Hepatocyte (in vitro differentiated cells): Measurements from ENCODE around the gene CD160. TPM values are rescaled to one million over a fixed set of nuclear protein-coding genes. Genes with fewer than 3 reads are reported as not detected.

Experiments
- DNase-seq: peaks from one replicate; pipeline ENCODE4 v3.0.0-alpha.2; 2016; ENCODE audit warnings: low spot score
- H2AFZ ChIP-seq: fragments of 200-600 bp; sonication (generic); 2 replicates; pipeline ENCODE4 v1.6.0; 2016; ENCODE audit warnings: antibody characterized with exemption, mild to moderate bottlenecking
- H3K27ac ChIP-seq: fragments of 200-600 bp; sonication (generic); 2 replicates; pipeline ENCODE4 v1.5.1; 2016; ENCODE audit warnings: mild to moderate bottlenecking
- H3K27me3 ChIP-seq: fragments of 200-600 bp; sonication (generic); 2 replicates; pipeline ENCODE4 v1.6.1; 2016
- H3K36me3 ChIP-seq: fragments of 200-600 bp; sonication (generic); replicated peaks from 2 replicates; pipeline ENCODE4 v1.5.1; 2016; ENCODE audit warnings: low read depth; ENCODE audit not compliant: insufficient read depth
- H3K4me1 ChIP-seq: fragments of 200-600 bp; sonication (generic); 2 replicates; pipeline ENCODE4 v1.5.1; 2016; ENCODE audit warnings: mild to moderate bottlenecking, moderate library complexity; ENCODE audit not compliant: insufficient read depth
- H3K4me2 ChIP-seq: fragments of 200-600 bp; sonication (generic); 2 replicates; pipeline ENCODE4 v1.6.0; 2016
- H3K4me3 ChIP-seq: fragments of 200-600 bp; sonication (generic); 2 replicates; pipeline ENCODE4 v1.5.1; 2016; ENCODE audit warnings: mild to moderate bottlenecking
- H3K79me2 ChIP-seq: fragments of 200-600 bp; sonication (generic); 2 replicates; pipeline ENCODE4 v1.6.0; 2017; ENCODE audit warnings: mild to moderate bottlenecking
- H3K9me2 ChIP-seq: fragments of 200-600 bp; sonication (generic); replicated peaks from 2 replicates; pipeline ENCODE4 v1.6.0; 2017; ENCODE audit warnings: mild to moderate bottlenecking; ENCODE audit not compliant: insufficient read depth
- H3K9me3 ChIP-seq: fragments of 200-600 bp; sonication (generic); 2 replicates; pipeline ENCODE4 v1.5.1; 2016; ENCODE audit warnings: low read depth, mild to moderate bottlenecking
- H4K20me1 ChIP-seq: fragments of 200-600 bp; sonication (generic); 2 replicates; pipeline ENCODE4 v1.6.0; 2016; ENCODE audit warnings: mild to moderate bottlenecking; ENCODE audit not compliant: insufficient read depth, poor library complexity, severe bottlenecking
- EZH2 ChIP-seq: fragments of 200-600 bp; sonication (generic); IDR thresholded peaks from 2 replicates; pipeline ENCODE4 v1.6.1; 2016; ENCODE audit warnings: antibody characterized with exemption, mild to moderate bottlenecking, borderline replicate concordance
- EZH2phosphoT487 ChIP-seq: fragments of 200-600 bp; sonication (generic); IDR thresholded peaks from one replicate; pipeline ENCODE4 v1.6.1; 2018; ENCODE audit warnings: antibody characterized with exemption, mild to moderate bottlenecking, low read depth, moderate library complexity; ENCODE audit not compliant: unreplicated experiment, severe bottlenecking
- WGBS: methylation state at CpG from one replicate; pipeline ENCODE4 v1.1.6; 2016; ENCODE audit warnings: low lambda C conversion rate; ENCODE audit errors: missing lambda C conversion rate; 5-methylcytosine and 5-hydroxymethylcytosine counted together
- polyA plus RNA-seq: library from polyadenylated mRNA; unstranded; fragments of >200 nt; fragmentation: Nextera tagmentation; extraction: Ambion mirVana; gene quantifications from 2 replicates; pipeline ENCODE4 v1.2.1, GENCODE V29; 2016
- total RNA-seq: library from RNA; depleted of rRNA; stranded (reverse); fragments of >200 nt; gene quantifications from 2 replicates; pipeline ENCODE4 v1.2.3, GENCODE V29; 2014
- TF ChIP-seq, protein P1 (sequence below): fragments of 200-600 bp; sonication (generic); IDR thresholded peaks from 2 replicates; pipeline ENCODE4 v1.5.1; 2016; ENCODE audit warnings: antibody characterized with exemption, mild to moderate bottlenecking; ENCODE audit not compliant: poor library complexity

Gene CD160
- total and polyA plus RNA-seq, 2 experiments from 2014 or later, result not detected

- no peak for TF ChIP-seq EZH2
- TF ChIP-seq, protein P1, sequence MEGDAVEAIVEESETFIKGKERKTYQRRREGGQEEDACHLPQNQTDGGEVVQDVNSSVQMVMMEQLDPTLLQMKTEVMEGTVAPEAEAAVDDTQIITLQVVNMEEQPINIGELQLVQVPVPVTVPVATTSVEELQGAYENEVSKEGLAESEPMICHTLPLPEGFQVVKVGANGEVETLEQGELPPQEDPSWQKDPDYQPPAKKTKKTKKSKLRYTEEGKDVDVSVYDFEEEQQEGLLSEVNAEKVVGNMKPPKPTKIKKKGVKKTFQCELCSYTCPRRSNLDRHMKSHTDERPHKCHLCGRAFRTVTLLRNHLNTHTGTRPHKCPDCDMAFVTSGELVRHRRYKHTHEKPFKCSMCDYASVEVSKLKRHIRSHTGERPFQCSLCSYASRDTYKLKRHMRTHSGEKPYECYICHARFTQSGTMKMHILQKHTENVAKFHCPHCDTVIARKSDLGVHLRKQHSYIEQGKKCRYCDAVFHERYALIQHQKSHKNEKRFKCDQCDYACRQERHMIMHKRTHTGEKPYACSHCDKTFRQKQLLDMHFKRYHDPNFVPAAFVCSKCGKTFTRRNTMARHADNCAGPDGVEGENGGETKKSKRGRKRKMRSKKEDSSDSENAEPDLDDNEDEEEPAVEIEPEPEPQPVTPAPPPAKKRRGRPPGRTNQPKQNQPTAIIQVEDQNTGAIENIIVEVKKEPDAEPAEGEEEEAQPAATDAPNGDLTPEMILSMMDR, result no peak
- TF ChIP-seq EZH2phosphoT487, result no peak
- H3K4me2 ChIP-seq, result peak overlapping the region; percentile 71
These were observed 13.7 kb upstream of the CD160 start for GRCh38 chr1:145705622-145706021.

DNA sequence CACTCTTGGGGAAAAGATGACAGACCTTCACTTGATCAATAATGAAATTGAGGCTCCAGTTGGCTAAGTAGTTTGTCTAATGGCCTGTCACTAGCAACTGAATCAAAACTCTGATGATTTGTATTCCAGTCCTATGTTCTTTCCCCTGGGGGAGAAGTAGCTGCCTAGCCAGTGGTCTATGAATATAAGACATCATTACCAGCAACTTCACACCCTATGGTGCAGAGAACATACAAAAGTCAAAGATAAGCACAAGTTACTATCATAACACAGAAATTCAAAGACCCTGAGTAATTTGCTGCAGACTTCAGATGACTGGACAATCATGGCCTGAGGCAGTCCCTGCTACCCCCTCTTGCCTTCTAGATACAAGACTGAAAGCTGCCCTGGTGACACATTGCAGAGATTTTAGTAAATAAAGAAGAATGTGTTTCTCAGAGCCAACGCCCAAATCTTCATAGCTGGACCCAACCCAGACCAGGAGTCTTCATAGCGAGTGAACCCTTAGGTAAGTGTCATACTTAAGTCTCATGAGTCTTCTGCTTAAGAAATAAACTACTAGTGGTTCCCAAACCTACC, 13.1 kb upstream of the CD160 start:
- H3K9me3 ChIP-seq, result no peaks in the 10 kb centered on the region
- H3K27ac ChIP-seq, result peak overlapping the region; percentile 91
- no peaks in the 10 kb centered on the region for H3K36me3 ChIP-seq
- TF ChIP-seq, protein P1, result no peak
- no peak for TF ChIP-seq EZH2phosphoT487
- H3K4me3 ChIP-seq, result peak overlapping the region; percentile 15
- H3K4me1 ChIP-seq, result peaks cover 25% of the 10 kb centered on the region
- no peaks in the 10 kb centered on the region for H3K9me2 ChIP-seq
- peak; percentile 41 for DNase-seq
- H3K27me3 ChIP-seq, result no peaks in the 10 kb centered on the region
- H3K4me2 ChIP-seq, result peak overlapping the region; percentile 71
- WGBS, result 56% methylated on average over 2 of the region's 2 CpGs
- no peaks in the 10 kb centered on the region for H4K20me1 ChIP-seq
- no peak overlapping the region for H2AFZ ChIP-seq
- peaks cover 24% of the 10 kb centered on the region for H3K79me2 ChIP-seq

More at GRCh38 chr1:145705622-145706021, 13.7 kb upstream of the CD160 start:
- H3K9me2 ChIP-seq, result no peaks in the 10 kb centered on the region
- H3K27me3 ChIP-seq, result no peaks in the 10 kb centered on the region
- H3K27ac ChIP-seq, result peak overlapping the region; percentile 91
- no peaks in the 10 kb centered on the region for H3K9me3 ChIP-seq
- H3K4me3 ChIP-seq, result no peak overlapping the region
- no peaks in the 10 kb centered on the region for H4K20me1 ChIP-seq
- 89% methylated on average over 7 of the region's 7 CpGs for WGBS
- H2AFZ ChIP-seq, result no peak overlapping the region
- H3K79me2 ChIP-seq, result peaks cover 24% of the 10 kb centered on the region
- H3K4me1 ChIP-seq, result peaks cover 25% of the 10 kb centered on the region
- no peaks in the 10 kb centered on the region for H3K36me3 ChIP-seq
- DNase-seq, result no peak

- TF ChIP-seq EZH2, result no peak
- no peak for TF ChIP-seq EZH2phosphoT487
- TF ChIP-seq, protein P1, result no peak
- H3K4me3 ChIP-seq, result peak within 1 kb of the TSS; percentile 15
These were observed 12.0 kb upstream of the CD160 start, which contains the start of gene PDZK1 for GRCh38 chr1:145707183-145707867. TSS of gene PDZK1 (minus strand) at chr1:145707368. CDS start at chr1:145688021, 19,347 bp downstream.

More at GRCh38 chr1:145707183-145707867, 12.0 kb upstream of the CD160 start, which contains the start of gene PDZK1:
- Histone ChIP-seq H3K36me3 (no peaks in the 10 kb centered on the region), H3K9me3 (no peaks in the 10 kb centered on the region), H3K27me3 (no peaks in the 10 kb centered on the region), H2AFZ (no peak within 1 kb of the TSS), H3K4me2 (peak within 1 kb of the TSS; percentile 71), H3K4me1 (peaks cover 32% of the 10 kb centered on the region), H3K27ac (peak within 1 kb of the TSS; percentile 91), H3K9me2 (no peaks in the 10 kb centered on the region), H3K79me2 (peaks cover 24% of the 10 kb centered on the region), H4K20me1 (no peaks in the 10 kb centered on the region)
- 66% methylated on average over 9 of the region's 9 CpGs for WGBS
- DNase-seq, result peak; percentile 72
